Anterior cingulate cortex (tissue), 58 donors: ENCODE results near the gene HEG1.

Source experiments
- DNase-seq, 58 donors: peaks; one replicate each; lab custom pipeline; 2025; lab: John Stamatoyannopoulos, UW

Gene HEG1

DNA sequence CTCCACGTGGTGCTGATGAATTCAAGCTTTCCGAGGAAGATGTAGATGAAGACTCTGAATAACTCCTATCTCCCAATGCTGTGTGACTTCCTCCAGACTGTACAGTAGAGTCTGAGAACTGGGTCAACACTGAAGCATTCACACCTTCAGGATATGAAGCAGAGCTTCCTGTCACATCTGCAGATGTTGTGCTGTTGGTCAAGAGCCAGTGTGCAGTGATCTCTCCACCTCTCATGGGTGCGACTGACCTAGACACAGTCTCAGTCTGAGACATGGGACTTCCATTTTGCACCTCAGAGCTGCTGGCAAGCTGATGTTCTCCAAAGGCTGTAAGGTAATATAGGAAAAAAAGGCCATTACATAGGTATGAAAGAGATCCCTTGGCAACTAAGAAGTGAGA, 36.5 kb downstream of the HEG1 start:
- DNase-seq, result no peak

DNA sequence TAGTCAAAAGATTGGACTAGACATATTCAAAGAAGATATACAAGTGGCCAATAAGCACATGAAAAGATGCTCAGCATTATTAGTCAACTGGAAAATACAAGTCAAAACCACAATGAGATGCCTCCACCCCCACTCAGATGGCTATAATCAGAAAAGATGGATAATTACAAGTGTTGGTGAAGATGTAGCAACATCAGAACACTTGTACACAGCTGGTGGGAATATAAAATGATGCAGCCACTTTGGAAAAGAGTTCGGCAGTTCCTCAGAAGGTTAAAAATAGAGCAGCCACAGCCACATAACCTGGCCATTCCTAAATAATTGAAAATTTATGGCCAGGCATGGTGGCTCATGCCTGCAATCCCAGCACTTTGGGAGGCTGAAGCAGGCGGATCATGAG, 38.4 kb downstream of the HEG1 start:
- DNase-seq, result no peak

- no peak for DNase-seq
Observed at GRCh38 chr3:125014570-125015179, 41.1 kb downstream of the HEG1 start.

DNA sequence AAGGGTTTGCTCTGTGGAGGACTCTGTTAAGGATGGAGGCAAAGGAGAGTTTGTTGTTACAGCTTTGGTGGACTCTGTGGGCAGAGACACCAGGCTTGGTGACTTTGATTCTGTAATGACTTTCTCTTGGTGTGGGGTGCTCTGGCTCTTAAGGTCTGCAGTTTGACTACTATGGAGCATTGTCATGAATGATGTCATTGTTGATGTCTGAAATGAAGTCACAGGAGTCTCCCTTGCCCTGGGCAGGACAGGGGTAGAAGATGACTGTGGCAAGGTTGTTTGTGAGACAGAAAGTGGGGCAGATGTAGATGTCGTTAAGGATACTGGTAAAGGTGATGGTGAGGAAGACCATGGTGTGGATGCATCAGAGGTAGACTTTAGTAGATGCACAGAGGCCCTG, 42.7 kb downstream of the HEG1 start:
- no peak for DNase-seq

- no peak for DNase-seq
Observed at GRCh38 chr3:125011941-125012340, 43.9 kb downstream of the HEG1 start.

- DNase-seq, result no peak
Observed at GRCh38 chr3:125010393-125010792, 45.4 kb downstream of the HEG1 start.

GRCh38 chr3:125008766-125009165, 47.0 kb downstream of the HEG1 start:
- no peak for DNase-seq

GRCh38 chr3:125006291-125006731, 49.5 kb downstream of the HEG1 start:
- DNase-seq, result peak in 5 of 58 donors; percentile 4 to 29 (median 10)

- no peak for DNase-seq
Observed at GRCh38 chr3:125005676-125006075, 50.1 kb downstream of the HEG1 start.

DNA sequence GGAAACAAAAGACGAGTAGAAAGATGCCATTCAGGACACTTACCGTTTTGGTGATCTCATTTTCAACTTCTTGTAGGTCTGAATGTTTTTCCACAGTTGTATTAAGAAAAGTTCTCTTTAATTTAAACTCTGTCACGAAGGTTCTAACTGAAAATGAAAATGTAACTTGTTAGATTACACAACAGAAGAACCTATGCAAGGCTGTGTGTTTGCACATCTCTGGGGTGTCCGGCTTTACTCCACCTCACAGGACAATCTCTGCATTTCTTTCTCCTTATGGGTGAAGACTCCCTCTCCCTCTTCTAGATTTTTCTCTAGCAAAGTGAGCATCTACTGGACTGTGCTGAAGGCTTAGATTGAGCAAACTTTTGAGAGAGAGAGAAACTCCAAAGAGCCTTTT, 50.6 kb downstream of the HEG1 start:
- DNase-seq, result no peak

GRCh38 chr3:125003859-125004595, 51.8 kb downstream of the HEG1 start:
- DNase-seq, result no peak

DNA sequence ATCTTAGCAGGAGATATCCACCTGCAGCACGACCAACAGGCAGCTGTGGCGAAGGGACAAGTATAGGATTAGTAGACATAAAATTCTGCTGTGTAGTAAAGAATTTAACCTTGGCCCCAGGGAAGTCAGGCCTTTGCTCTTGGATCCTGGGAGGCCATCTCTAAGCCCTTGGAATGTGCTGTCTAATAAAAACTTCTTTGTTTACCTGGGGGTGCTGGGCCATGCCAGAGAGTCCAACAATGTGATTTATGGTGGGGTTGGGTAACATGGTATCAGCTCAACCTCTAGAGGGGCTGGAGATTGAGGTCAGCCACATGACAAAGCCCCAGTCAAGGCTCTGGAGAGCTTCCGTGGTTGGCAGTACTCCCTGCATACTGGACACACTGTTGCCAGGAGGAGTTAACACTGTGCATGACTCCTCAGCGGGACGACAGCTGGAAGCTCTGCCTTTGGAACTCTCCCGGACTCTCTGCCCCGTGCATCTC, 52.4 kb downstream of the HEG1 start:
- DNase-seq, result peak in 11 of 58 donors; percentile 6 to 30 (median 21)

DNA sequence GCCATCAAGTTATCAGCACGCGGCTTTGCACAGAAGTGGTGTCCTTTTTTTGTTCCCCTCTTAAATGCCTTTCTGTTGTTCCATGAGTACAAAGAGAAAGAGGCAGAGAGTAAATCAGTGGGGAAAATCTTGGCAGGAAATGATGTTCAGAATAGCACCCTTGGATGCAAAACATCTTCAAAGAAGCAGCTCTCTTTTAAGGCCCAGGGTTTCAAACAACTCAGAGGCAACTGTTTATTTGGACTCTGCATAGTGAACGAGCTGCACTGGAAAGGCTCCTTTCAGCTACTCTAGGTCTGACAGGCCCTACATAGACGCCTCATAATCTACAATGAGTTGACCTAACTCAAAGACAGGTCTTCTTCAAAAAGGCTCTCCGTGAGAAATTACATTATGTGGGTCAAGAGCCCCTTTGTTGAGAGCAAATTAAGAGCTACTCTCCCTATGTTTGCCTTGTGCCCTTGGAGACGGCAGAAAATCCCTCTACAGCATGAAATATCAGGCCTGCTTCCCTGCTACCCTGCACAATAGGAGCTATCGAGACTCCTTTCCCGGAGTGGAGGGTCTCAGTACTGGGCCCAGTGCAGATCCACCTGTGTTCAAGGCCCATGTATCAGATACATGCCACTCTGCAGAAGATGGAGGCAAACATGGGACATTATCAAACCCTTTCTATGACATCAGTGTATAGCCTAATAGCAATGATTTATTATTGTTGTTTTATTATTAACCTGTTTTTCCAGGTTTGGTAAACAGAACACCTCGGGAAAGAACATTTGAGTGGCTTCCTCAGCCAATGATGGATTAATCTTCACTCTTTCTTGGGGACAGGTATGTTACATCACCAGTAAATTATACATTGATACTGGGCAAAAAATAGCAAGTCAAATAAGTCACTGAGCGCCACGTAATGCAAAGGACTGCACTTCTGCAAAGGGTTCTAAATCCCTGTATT, 53.1 kb downstream of the HEG1 start:
- DNase-seq, result peak in 3 of 58 donors; percentile 5 to 8 (median 8)

DNA sequence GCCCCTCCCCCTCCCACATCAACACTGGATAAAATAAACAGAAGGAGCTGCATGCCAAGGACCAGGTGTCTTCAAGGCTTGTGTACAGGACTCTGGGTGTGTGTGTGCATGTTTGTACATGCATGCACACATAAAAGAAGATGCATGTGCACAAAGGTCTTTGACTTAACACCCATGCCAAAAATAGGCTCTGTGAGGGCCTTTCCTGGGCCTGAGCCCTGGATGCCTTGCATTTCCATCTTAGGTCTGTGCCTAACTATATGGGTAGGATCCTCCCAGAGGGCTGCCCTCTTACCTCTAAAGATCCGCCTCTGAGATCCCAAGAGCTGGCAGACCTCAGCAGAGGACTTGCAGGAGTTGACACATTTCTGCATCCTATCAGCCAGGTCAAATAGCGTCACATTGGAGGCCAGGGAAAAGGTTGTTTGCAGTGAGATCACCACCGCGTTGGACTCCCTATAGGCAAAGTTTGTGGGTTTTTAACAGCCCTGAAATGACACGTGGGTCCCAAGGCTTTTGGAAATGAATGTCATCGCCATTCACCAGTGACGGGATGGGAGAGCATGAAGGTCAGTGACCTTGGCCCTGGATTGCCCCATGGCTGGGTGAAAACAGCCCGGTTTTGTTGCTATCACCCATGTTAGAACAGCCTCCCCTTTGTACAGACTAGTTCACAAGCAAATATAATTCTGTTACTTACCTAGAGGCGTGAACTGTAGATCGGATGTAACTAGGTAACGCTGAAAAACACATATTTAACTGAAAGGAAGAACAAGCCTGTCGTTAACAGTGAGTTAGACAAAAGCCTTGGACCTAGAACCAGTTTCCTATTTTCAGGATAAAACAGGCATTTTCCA, 54.0 kb downstream of the HEG1 start:
- no peak for DNase-seq

DNA sequence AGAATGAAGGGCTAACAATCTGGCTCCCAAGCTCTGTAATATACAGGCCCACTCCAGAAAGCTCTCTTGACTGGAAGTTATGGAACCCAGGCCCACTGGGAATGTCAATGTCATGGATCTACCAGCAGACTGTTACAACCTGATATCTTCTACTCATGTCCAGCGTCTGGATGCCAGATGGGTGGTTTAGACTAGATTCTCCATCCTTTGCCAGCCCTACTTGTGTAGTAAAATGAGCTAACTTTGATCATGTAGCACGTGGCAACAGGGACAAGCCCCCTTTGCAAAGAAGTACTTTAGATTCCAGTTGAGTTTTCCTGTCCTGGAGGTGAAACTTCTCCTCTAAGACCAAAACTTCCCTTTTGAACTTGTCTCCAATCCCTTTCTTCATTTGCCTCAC, 55.1 kb downstream of the HEG1 start:
- DNase-seq, result no peak

DNA sequence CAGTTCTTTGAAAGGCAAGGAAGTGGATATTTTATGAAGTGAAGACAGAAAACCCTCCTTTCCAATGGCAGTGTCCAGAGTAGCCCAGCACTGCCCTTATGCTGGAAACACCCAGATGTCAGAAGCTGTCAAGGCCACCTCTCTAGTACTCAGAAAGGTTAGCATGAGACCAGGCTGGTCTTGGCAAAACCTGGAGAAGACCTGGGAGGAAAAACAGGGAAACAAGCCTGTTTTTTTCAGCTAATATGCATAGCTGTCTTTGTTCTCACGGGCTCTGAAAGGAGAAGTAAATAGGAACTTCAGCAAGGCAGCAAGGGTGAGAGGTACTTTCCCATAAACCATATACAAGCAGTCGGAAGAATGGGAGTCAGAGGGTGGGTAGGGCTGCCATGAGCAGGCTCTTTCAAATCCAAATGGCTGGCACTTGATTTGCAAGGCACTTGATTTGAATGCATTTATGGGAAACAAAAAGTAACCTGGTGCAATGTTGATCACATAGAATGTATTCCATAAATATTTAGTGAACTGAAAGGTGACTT, 55.8 kb downstream of the HEG1 start:
- DNase-seq, result no peak

DNA sequence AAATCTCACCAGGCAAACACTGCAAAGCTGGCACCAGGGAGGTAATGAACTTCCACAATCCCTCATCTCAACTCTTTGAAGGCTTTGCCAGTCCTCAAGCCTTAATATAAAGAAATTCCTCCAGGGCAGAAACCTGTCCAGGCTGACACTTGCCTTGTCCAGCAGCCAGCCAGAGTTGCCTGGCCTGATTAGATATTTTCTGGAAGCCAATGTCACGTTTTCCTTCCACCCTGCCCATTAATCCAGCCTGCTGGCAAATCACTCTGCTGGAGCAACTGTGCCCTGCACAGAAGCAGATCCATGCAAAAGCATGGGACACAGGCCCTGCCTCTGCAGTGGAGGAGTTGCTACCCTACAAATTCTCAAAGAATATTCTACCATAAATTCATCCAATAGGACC, 56.5 kb downstream of the HEG1 start:
- DNase-seq, result no peak

DNA sequence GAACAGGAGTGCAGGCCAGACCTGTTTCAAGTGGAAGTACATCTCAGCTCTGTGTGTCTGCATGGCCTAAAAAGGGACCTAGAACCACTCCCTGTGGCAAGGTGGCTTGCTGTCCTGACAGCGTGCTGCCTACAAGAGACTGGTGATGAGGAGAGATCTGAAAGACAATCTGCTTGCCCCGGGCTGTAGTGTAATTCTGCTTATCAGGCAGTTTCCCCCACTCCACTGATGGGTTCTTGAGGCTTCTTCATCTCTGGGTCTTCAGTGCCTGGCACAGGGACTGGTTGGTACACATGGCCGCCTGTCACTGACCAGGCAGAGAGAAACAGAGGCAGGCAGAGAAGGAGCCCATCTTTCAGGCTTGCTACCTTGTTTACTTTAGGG, 57.6 kb downstream of the HEG1 start:
- no peak for DNase-seq
